Astrocyte (in vitro differentiated cells and primary cell): ENCODE results near the gene ZDHHC22. TPM values are rescaled to one million over a fixed set of nuclear protein-coding genes. Genes with fewer than 3 reads are reported as not detected.

Experiments used
- DNase-seq: peaks from one replicate; pipeline ENCODE4 v3.0.0-alpha.2; 2010; ENCODE audit warnings: low read depth
- FAIRE-seq: peaks from 2 replicates; lab custom pipeline; 2011; peaks lifted over from hg19 to GRCh38; lab: Jason Lieb, UNC
- H2AFZ ChIP-seq: 2 replicates; pipeline ENCODE4 v1.6.0; 2012; ENCODE audit warnings: low read depth, low read length, inconsistent platforms
- H3K27ac ChIP-seq: 2 replicates; pipeline ENCODE4 v1.5.1; 2011; ENCODE audit warnings: low read depth, low read length, inconsistent platforms
- H3K27me3 ChIP-seq: 2 replicates; pipeline ENCODE4 v1.6.0; 2011; ENCODE audit warnings: low read length, inconsistent platforms; ENCODE audit not compliant: insufficient read depth
- H3K36me3 ChIP-seq: 2 replicates; pipeline ENCODE4 v1.5.1; 2011; ENCODE audit warnings: low read length, inconsistent platforms; ENCODE audit not compliant: insufficient read depth
- H3K4me1 ChIP-seq: 2 replicates; pipeline ENCODE4 v1.5.1; 2011; ENCODE audit warnings: low read length, inconsistent platforms; ENCODE audit not compliant: insufficient read depth
- H3K4me2 ChIP-seq: 2 replicates; pipeline ENCODE4 v1.6.0; 2012; ENCODE audit warnings: low read length, inconsistent platforms
- H3K4me3 ChIP-seq: 2 replicates; pipeline ENCODE4 v1.5.1; 2011; ENCODE audit warnings: low read depth, mild to moderate bottlenecking, low read length, inconsistent platforms; ENCODE audit not compliant: insufficient read depth
- H3K79me2 ChIP-seq: 2 replicates; pipeline ENCODE4 v1.6.0; 2012; ENCODE audit warnings: mild to moderate bottlenecking, low read length, inconsistent platforms; ENCODE audit not compliant: insufficient read depth
- H3K9ac ChIP-seq: 2 replicates; pipeline ENCODE4 v1.6.0; 2012; ENCODE audit warnings: mild to moderate bottlenecking, low read length, inconsistent platforms
- H3K9me3 ChIP-seq: 2 replicates; pipeline ENCODE4 v1.5.1; 2012; ENCODE audit warnings: low read depth, mild to moderate bottlenecking, low read length, inconsistent platforms; ENCODE audit not compliant: insufficient read depth
- H4K20me1 ChIP-seq: 2 replicates; pipeline ENCODE4 v1.6.0; 2012; ENCODE audit warnings: low read length, inconsistent platforms; ENCODE audit not compliant: insufficient read depth
- H3K27ac Mint-ChIP-seq: one replicate; pipeline ENCODE4 v1.8.0; 2021; ENCODE audit warnings: mild to moderate bottlenecking, mixed read lengths; ENCODE audit not compliant: unreplicated experiment
- H3K27me3 Mint-ChIP-seq: one replicate; pipeline ENCODE4 v1.8.0; 2021; ENCODE audit warnings: low read depth, mixed read lengths; ENCODE audit not compliant: unreplicated experiment
- H3K36me3 Mint-ChIP-seq: one replicate; pipeline ENCODE4 v1.8.0; 2021; ENCODE audit warnings: low read depth, mixed read lengths; ENCODE audit not compliant: unreplicated experiment
- H3K4me1 Mint-ChIP-seq: one replicate; pipeline ENCODE4 v1.8.0; 2021; ENCODE audit warnings: low read depth, mixed read lengths; ENCODE audit not compliant: unreplicated experiment
- H3K4me3 Mint-ChIP-seq: one replicate; pipeline ENCODE4 v1.8.0; 2021; ENCODE audit warnings: mild to moderate bottlenecking, moderate library complexity, mixed read lengths; ENCODE audit not compliant: unreplicated experiment
- H3K9me3 Mint-ChIP-seq: one replicate; pipeline ENCODE4 v1.8.0; 2021; ENCODE audit warnings: mild to moderate bottlenecking, mixed read lengths; ENCODE audit not compliant: unreplicated experiment
- EZH2 ChIP-seq: IDR thresholded peaks from 2 replicates; pipeline ENCODE4 v1.6.1; 2012; ENCODE audit warnings: mild to moderate bottlenecking, low read length, inconsistent platforms; ENCODE audit not compliant: insufficient read depth
- total RNA-seq: library from RNA; stranded (reverse); gene quantifications from 2 replicates; pipeline ENCODE4 v1.2.1, GENCODE V29; 2021
- TF ChIP-seq, protein P1 (sequence below): IDR thresholded peaks from 2 replicates; pipeline ENCODE4 v1.5.1; 2011; ENCODE audit warnings: low read depth, mild to moderate bottlenecking, inconsistent platforms, low read length, moderate library complexity; ENCODE audit not compliant: insufficient read depth

ZDHHC22 gene
- total RNA-seq, 1 donor from 2014 or later = 0.52 TPM

DNA sequence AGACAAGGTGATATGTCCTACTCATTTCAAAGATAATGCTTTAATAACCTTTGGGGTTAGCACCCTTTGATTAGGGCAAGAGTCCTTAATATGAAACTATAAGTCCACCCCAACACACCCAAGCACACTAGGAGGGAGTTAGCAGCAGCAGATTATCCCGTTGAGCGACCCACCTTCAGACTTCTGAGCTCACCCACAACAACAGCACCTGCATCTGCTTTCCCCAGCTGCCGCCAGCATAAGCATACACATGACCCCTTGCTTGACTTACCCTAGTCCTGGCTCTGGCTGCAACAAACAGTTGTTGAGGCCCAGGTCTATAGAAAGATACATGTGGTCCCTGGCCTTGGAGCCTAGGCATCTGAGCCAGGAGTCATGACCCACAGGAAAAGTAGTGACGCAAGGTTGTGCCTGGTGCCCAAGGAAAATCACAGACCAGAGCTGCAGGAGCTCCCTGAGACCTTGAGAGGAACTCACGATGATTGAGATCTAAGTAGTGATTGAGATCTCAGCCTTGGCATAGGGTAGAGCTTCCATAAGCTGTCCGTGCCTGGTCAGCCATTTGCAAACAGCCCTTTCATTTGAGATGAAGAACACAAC, 19.0 kb downstream of the ZDHHC22 start:
- no peak overlapping the region for H3K4me3 Mint-ChIP-seq
- Histone ChIP-seq H3K27me3 (peaks cover 19% of the 10 kb centered on the region), H3K27ac (no peak overlapping the region), H3K9ac (no peak overlapping the region), H2AFZ (no peak overlapping the region), H4K20me1 (peaks cover 6% of the 10 kb centered on the region), H3K4me1 (peaks cover 6% of the 10 kb centered on the region), H3K79me2 (no peaks in the 10 kb centered on the region), H3K4me2 (no peak overlapping the region), H3K9me3 (no peaks in the 10 kb centered on the region), H3K4me3 (no peak overlapping the region), H3K36me3 (no peaks in the 10 kb centered on the region)
- peaks cover 26% of the 10 kb centered on the region for H3K27me3 Mint-ChIP-seq
- DNase-seq (no peak), FAIRE-seq (no peak)
- TF ChIP-seq EZH2 = no peak
- TF ChIP-seq, protein P1, sequence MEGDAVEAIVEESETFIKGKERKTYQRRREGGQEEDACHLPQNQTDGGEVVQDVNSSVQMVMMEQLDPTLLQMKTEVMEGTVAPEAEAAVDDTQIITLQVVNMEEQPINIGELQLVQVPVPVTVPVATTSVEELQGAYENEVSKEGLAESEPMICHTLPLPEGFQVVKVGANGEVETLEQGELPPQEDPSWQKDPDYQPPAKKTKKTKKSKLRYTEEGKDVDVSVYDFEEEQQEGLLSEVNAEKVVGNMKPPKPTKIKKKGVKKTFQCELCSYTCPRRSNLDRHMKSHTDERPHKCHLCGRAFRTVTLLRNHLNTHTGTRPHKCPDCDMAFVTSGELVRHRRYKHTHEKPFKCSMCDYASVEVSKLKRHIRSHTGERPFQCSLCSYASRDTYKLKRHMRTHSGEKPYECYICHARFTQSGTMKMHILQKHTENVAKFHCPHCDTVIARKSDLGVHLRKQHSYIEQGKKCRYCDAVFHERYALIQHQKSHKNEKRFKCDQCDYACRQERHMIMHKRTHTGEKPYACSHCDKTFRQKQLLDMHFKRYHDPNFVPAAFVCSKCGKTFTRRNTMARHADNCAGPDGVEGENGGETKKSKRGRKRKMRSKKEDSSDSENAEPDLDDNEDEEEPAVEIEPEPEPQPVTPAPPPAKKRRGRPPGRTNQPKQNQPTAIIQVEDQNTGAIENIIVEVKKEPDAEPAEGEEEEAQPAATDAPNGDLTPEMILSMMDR = no peak
- no peak overlapping the region for H3K27ac Mint-ChIP-seq
- H3K9me3 Mint-ChIP-seq = no peaks in the 10 kb centered on the region
- peaks cover 5% of the 10 kb centered on the region for H3K4me1 Mint-ChIP-seq
- H3K36me3 Mint-ChIP-seq = peaks cover 12% of the 10 kb centered on the region

DNA sequence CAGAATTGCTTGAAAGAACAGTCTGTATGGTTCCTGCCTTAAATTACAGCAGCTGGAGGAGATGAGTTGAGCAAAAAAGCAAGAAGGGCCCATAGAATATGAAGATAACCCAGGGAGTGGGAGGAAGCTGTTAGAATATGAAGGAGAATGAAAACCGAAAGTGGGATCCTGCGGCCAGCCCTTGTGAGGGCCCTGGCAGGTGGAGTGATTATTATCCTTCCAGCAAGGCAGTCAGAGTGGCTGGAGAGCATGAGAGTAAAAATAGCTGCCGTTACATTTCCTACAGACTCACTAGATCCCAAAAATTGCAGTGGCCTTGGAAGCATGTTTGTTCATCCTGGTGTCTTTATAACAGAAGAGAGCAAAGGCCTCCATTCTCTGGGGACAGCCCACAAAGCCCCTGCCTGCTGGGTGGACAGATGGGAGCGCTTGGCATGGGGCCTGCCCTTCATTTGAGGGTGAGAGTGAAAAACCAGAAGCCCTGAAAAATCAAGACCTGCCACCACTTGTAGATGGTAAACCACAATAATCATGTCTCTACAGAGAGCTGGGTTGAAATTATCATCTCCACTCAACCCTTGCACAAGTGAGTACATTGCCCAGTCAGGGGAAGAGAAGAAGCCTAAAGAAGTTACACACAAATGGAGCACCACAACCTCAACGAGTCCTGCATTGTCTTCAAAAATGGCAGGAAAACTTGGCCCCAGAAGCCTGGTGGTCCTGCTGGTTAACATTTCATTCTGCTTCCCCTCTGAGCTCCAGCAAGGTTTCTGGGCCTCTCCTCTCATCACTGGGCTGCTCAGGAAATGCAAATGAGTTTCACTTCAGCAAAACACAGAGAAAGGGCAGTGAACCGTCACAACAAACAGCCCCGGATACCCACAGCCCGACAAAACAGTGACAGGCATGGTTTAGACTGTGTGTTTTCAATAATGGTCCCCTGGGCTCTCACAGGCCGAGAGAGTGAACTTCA, 20.5 kb downstream of the ZDHHC22 start:
- peaks cover 16% of the 10 kb centered on the region for H3K27me3 Mint-ChIP-seq
- no peak overlapping the region for H3K4me3 Mint-ChIP-seq
- H3K4me1 Mint-ChIP-seq = peaks cover 5% of the 10 kb centered on the region

More for the DNA sequence above, 20.5 kb downstream of the ZDHHC22 start:
- Histone ChIP-seq H3K4me3 (no peak overlapping the region), H2AFZ (no peak overlapping the region), H3K79me2 (no peaks in the 10 kb centered on the region), H3K4me1 (peaks cover 6% of the 10 kb centered on the region), H3K36me3 (no peaks in the 10 kb centered on the region), H3K27ac (no peak overlapping the region), H4K20me1 (peaks cover 6% of the 10 kb centered on the region), H3K9me3 (no peaks in the 10 kb centered on the region), H3K4me2 (no peak overlapping the region), H3K27me3 (peaks cover 14% of the 10 kb centered on the region), H3K9ac (no peak overlapping the region)
- TF ChIP-seq EZH2 = no peak
- TF ChIP-seq, protein P1 = no peak
- DNase-seq (no peak), FAIRE-seq (no peak)
- no peak overlapping the region for H3K27ac Mint-ChIP-seq
- H3K36me3 Mint-ChIP-seq = peaks cover 12% of the 10 kb centered on the region
- H3K9me3 Mint-ChIP-seq = no peaks in the 10 kb centered on the region
